Gastrocnemius medialis (tissue), 4 donors: ENCODE results near the gene STK17A.

ENCODE experiments used
- POLR2A ChIP-seq, 2 donors: fragments of 450-650 bp; IDR thresholded peaks; one replicate each; pipeline ENCODE4 v1.6.1; 2017; ENCODE audit warnings: antibody characterized with exemption in 2 of 2, mild to moderate bottlenecking in 2 of 2, moderate library complexity in 2 of 2
- TF ChIP-seq, protein P1 (sequence below), 5 experiments: fragments of 450-650 bp in 3 of 5; fragments of 200-600 bp in 2 of 5; sonication (generic) in 2 of 5; IDR thresholded peaks in 4 of 5; conservative IDR thresholded peaks in 1 of 5; 1 replicate in 4 of 5; 2 replicates in 1 of 5; pipeline ENCODE4 v1.5.1; 2016 to 2019; ENCODE audit warnings: antibody characterized with exemption in 5 of 5, mild to moderate bottlenecking in 3 of 5, moderate library complexity in 3 of 5

GRCh38 chr7:43557831-43558495 lies 24.9 kb upstream of the STK17A start:
- TF ChIP-seq, protein P1, sequence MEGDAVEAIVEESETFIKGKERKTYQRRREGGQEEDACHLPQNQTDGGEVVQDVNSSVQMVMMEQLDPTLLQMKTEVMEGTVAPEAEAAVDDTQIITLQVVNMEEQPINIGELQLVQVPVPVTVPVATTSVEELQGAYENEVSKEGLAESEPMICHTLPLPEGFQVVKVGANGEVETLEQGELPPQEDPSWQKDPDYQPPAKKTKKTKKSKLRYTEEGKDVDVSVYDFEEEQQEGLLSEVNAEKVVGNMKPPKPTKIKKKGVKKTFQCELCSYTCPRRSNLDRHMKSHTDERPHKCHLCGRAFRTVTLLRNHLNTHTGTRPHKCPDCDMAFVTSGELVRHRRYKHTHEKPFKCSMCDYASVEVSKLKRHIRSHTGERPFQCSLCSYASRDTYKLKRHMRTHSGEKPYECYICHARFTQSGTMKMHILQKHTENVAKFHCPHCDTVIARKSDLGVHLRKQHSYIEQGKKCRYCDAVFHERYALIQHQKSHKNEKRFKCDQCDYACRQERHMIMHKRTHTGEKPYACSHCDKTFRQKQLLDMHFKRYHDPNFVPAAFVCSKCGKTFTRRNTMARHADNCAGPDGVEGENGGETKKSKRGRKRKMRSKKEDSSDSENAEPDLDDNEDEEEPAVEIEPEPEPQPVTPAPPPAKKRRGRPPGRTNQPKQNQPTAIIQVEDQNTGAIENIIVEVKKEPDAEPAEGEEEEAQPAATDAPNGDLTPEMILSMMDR (IDR thresholded peaks at IDR 0.05 in 4 of 5, conservative IDR thresholded peaks at IDR 0.05 in 1 of 5) = no peak
- no peak for TF ChIP-seq POLR2A (IDR thresholded peaks at IDR 0.05)
